ENCODE data around the gene OCRL.
A peak's percentile ranks its signal among the peaks of the same experiment; 100 is the strongest.

OCRL gene

GRCh38 chrX:129522184-129523078 lies 17.6 kb upstream of the OCRL start:
- peak; percentile 70 for DNase-seq
- peak overlapping the region; percentile 74 for H3K4me3 ChIP-seq (ENCODE audit: low read depth, low read length)
- H3K27me3 ChIP-seq (ENCODE audit: insufficient read depth, low read depth, severe bottlenecking), result peaks cover 6% of the 10 kb centered on the region
- TF ChIP-seq, protein P1, sequence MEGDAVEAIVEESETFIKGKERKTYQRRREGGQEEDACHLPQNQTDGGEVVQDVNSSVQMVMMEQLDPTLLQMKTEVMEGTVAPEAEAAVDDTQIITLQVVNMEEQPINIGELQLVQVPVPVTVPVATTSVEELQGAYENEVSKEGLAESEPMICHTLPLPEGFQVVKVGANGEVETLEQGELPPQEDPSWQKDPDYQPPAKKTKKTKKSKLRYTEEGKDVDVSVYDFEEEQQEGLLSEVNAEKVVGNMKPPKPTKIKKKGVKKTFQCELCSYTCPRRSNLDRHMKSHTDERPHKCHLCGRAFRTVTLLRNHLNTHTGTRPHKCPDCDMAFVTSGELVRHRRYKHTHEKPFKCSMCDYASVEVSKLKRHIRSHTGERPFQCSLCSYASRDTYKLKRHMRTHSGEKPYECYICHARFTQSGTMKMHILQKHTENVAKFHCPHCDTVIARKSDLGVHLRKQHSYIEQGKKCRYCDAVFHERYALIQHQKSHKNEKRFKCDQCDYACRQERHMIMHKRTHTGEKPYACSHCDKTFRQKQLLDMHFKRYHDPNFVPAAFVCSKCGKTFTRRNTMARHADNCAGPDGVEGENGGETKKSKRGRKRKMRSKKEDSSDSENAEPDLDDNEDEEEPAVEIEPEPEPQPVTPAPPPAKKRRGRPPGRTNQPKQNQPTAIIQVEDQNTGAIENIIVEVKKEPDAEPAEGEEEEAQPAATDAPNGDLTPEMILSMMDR (IDR thresholded peaks at IDR 0.05; ENCODE audit: low read depth, low read length), result no peak
- no peaks in the 10 kb centered on the region for H3K9me3 ChIP-seq (ENCODE audit: severe bottlenecking)
- H3K36me3 ChIP-seq, result no peaks in the 10 kb centered on the region
- H3K27ac ChIP-seq, result peak overlapping the region; percentile 77

DNA sequence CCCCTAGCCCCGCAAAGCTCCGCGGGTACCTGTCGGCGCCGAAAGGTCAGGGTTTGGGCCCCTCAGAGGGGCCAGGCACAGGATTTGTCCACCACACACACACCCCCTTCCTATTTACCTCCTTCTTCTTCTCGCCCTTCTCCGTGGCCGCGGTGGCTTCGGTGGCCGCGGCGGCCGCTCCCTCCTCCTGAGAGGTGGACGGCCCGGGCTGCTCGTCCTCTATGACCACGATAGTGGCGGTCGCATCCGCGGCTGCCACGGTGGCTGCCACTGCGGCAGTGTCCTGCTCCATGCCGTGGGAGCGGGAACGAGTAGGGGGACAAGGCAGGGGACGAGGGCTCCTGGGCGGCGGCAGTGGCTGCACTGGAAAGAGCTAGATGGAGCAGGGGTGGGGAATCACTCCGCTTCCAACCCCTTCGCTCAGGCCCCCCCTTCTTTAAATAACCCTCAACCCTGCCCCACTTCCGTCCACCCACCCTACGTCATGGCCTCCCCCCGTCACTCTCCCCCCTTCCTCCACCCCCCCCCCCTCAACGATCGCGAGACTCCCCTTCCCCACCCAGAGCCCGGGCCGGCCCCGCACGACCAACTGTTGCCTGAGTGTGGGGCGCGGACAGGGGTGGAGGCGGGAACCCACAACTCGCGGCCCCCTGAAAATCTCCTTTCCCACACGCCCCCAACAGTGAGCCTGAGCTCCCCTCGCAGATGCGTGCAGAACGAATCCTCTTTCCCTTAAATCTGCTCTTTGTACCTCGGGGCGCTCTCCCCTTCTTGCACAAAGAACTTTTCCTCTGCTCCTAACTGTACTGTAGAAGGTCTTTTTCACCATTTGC lies 16.8 kb upstream of the OCRL start, which contains the start of gene SMARCA1:
TSS of gene SMARCA1 (minus strand) at position 412 of the 833 bp plus-strand sequence. CDS start at position 292, 120 bp downstream.
- DNase-seq, result peak; percentile 62
- peak within 1 kb of the TSS; percentile 77 for H3K27ac ChIP-seq
- H3K36me3 ChIP-seq, result no peaks in the 10 kb centered on the region
- peak within 1 kb of the TSS; percentile 74 for H3K4me3 ChIP-seq (ENCODE audit: low read depth, low read length)
- H3K27me3 ChIP-seq (ENCODE audit: insufficient read depth, low read depth, severe bottlenecking), result peaks cover 6% of the 10 kb centered on the region
- no peaks in the 10 kb centered on the region for H3K9me3 ChIP-seq (ENCODE audit: severe bottlenecking)
- TF ChIP-seq, protein P1 (IDR thresholded peaks at IDR 0.05; ENCODE audit: low read depth, low read length), result no peak

GRCh38 chrX:129524250-129524850 lies 15.7 kb upstream of the OCRL start:
- no peaks in the 10 kb centered on the region for H3K36me3 ChIP-seq
- DNase-seq, result no peak
- TF ChIP-seq, protein P1 (IDR thresholded peaks at IDR 0.05; ENCODE audit: low read depth, low read length), result no peak
- H3K27me3 ChIP-seq (ENCODE audit: insufficient read depth, low read depth, severe bottlenecking), result peaks cover 8% of the 10 kb centered on the region
- no peak overlapping the region for H3K4me3 ChIP-seq (ENCODE audit: low read depth, low read length)
- no peak overlapping the region for H3K27ac ChIP-seq
- H3K9me3 ChIP-seq (ENCODE audit: severe bottlenecking), result no peaks in the 10 kb centered on the region

DNA sequence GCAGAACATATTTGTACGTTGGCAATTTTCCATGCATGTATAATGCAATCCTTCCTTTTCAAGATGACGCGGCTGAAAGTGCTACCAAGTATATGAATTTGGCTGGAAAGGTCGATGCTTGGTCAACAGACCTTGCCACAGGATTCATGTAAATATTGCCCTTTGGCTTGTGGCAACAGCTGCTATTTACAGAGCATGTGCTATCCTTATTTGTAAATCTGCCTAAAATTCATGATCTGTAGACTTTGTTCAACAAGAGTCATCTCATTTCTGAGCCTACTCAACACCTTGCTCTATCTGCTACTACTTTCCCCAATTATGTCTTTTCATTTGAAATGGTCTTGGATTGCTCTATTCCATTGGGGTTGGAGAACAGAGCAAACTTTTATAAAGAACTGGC lies 14.9 kb upstream of the OCRL start:
- H3K27ac ChIP-seq, result no peak overlapping the region
- no peaks in the 10 kb centered on the region for H3K36me3 ChIP-seq
- DNase-seq, result no peak
- no peaks in the 10 kb centered on the region for H3K9me3 ChIP-seq (ENCODE audit: severe bottlenecking)
- TF ChIP-seq, protein P1 (IDR thresholded peaks at IDR 0.05; ENCODE audit: low read depth, low read length), result no peak
- peaks cover 8% of the 10 kb centered on the region for H3K27me3 ChIP-seq (ENCODE audit: insufficient read depth, low read depth, severe bottlenecking)
- no peak overlapping the region for H3K4me3 ChIP-seq (ENCODE audit: low read depth, low read length)

- H3K9me3 ChIP-seq (ENCODE audit: severe bottlenecking), result no peaks in the 10 kb centered on the region
These were observed 14.2 kb upstream of the OCRL start for GRCh38 chrX:129525896-129526295.

More at GRCh38 chrX:129525896-129526295, 14.2 kb upstream of the OCRL start:
- DNase-seq, result no peak
- TF ChIP-seq, protein P1 (IDR thresholded peaks at IDR 0.05; ENCODE audit: low read depth, low read length), result no peak
- peaks cover 8% of the 10 kb centered on the region for H3K27me3 ChIP-seq (ENCODE audit: insufficient read depth, low read depth, severe bottlenecking)
- no peak overlapping the region for H3K27ac ChIP-seq
- no peak overlapping the region for H3K4me3 ChIP-seq (ENCODE audit: low read depth, low read length)
- H3K36me3 ChIP-seq, result no peaks in the 10 kb centered on the region
